Breast epithelium (tissue), 3 donors: ENCODE results near the gene ZSCAN5A.

Experiments used
- POLR2A ChIP-seq: fragments of 450-650 bp; IDR thresholded peaks from one replicate; pipeline ENCODE4 v1.6.1; 2016; ENCODE audit warnings: antibody characterized with exemption, mild to moderate bottlenecking, moderate library complexity
- TF ChIP-seq, protein P1 (sequence below), 3 donors: fragments of 450-650 bp; IDR thresholded peaks; one replicate each; pipeline ENCODE4 v1.5.1; 2016 to 2017; ENCODE audit warnings: antibody characterized with exemption in 3 of 3, mild to moderate bottlenecking in 3 of 3, moderate library complexity in 3 of 3

DNA sequence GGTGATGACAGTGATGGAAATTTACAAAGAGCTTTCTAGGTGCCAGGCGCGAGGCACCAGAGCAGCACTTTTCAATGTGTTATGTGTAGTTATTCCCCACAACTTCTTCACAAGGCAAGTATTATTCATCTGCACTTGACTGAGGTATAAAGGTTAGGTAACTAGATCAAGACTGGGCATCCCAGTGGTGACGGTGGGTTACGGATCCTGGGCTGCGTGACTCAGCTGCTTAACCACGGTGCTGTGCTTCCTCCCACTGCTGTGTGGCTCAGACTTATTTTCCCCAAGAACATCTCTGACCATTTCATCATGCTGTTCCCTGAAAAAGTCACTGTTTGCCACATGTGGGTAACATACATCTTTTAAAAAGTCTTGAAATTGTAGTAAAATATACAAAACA is 22.8 kb downstream of the ZSCAN5A start:
- TF ChIP-seq, protein P1, sequence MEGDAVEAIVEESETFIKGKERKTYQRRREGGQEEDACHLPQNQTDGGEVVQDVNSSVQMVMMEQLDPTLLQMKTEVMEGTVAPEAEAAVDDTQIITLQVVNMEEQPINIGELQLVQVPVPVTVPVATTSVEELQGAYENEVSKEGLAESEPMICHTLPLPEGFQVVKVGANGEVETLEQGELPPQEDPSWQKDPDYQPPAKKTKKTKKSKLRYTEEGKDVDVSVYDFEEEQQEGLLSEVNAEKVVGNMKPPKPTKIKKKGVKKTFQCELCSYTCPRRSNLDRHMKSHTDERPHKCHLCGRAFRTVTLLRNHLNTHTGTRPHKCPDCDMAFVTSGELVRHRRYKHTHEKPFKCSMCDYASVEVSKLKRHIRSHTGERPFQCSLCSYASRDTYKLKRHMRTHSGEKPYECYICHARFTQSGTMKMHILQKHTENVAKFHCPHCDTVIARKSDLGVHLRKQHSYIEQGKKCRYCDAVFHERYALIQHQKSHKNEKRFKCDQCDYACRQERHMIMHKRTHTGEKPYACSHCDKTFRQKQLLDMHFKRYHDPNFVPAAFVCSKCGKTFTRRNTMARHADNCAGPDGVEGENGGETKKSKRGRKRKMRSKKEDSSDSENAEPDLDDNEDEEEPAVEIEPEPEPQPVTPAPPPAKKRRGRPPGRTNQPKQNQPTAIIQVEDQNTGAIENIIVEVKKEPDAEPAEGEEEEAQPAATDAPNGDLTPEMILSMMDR (IDR thresholded peaks at IDR 0.05), result no peak
- no peak for TF ChIP-seq POLR2A
